Panc1 (cell line): ENCODE measurements around the gene AP5S1.

Experiments
- POLR2AphosphoS5 ChIP-seq: IDR thresholded peaks from 2 replicates; pipeline ENCODE4 v1.6.1; 2012; ENCODE audit warnings: mild to moderate bottlenecking, low read depth, low read length, moderate library complexity
- TF ChIP-seq, protein P1 (sequence below): fragments of 450-650 bp; IDR thresholded peaks from 2 replicates; pipeline ENCODE4 v1.5.1; 2017; ENCODE audit warnings: mild to moderate bottlenecking

DNA sequence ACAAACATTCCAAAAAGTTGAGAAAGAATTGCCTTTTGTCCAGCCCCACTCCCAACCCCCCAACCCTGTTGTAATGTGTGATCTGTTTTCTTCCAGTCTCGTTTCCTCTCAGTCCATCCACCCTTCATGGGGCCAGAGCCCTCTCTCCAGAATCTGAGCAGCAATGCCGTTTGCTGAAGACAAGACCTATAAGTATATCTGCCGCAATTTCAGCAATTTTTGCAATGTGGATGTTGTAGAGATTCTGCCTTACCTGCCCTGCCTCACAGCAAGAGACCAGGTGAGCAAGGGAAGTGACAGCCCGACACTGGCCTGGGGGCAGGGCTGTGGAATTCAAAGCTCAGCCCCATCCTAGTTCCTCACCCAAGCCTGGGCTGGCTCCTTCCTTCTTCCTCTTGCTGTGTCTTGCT lies 34.1 kb downstream of the AP5S1 start:
- no peak for TF ChIP-seq POLR2AphosphoS5
- TF ChIP-seq, protein P1, sequence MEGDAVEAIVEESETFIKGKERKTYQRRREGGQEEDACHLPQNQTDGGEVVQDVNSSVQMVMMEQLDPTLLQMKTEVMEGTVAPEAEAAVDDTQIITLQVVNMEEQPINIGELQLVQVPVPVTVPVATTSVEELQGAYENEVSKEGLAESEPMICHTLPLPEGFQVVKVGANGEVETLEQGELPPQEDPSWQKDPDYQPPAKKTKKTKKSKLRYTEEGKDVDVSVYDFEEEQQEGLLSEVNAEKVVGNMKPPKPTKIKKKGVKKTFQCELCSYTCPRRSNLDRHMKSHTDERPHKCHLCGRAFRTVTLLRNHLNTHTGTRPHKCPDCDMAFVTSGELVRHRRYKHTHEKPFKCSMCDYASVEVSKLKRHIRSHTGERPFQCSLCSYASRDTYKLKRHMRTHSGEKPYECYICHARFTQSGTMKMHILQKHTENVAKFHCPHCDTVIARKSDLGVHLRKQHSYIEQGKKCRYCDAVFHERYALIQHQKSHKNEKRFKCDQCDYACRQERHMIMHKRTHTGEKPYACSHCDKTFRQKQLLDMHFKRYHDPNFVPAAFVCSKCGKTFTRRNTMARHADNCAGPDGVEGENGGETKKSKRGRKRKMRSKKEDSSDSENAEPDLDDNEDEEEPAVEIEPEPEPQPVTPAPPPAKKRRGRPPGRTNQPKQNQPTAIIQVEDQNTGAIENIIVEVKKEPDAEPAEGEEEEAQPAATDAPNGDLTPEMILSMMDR, result no peak
